Psoas muscle (tissue), 8 donors: ENCODE measurements around the gene NINL. TPM values are rescaled to one million over a fixed set of nuclear protein-coding genes. Genes with fewer than 3 reads are reported as not detected.
"Not testable (repeated sequence)": the region's sequence is repeated elsewhere in the genome, so short reads cannot be mapped to it uniquely, and the experiment has no call there.

Experiments used
- ATAC-seq, 4 donors: fragments of 200-7000 bp; cut with Tn5 transposase; one replicate each; pipeline ENCODE4 v1.9.1; 2020; ENCODE audit warnings: moderate library complexity in 3 of 4, mild to moderate bottlenecking in 2 of 4
- DNase-seq, 2 donors: peaks; one replicate each; pipeline ENCODE4 v3.0.0-alpha.2; 2020
- H3K27ac ChIP-seq: fragments of 200-600 bp; one replicate; pipeline ENCODE4 v1.8.0; 2022
- H3K27me3 ChIP-seq, 3 donors: fragments of 200-600 bp in 1 of 3; one replicate each; pipeline versions ENCODE4 v1.6.1 to v1.8.0; 2013 to 2022; ENCODE audit warnings: low read length in 2 of 3, mild to moderate bottlenecking in 2 of 3, moderate library complexity in 1 of 3; ENCODE audit not compliant: insufficient read depth in 3 of 3
- H3K36me3 ChIP-seq, 2 donors: fragments of 200-600 bp in 1 of 2; one replicate each; pipeline versions ENCODE4 v1.6.1 to v1.8.0; 2013 to 2022; ENCODE audit warnings: low read depth in 1 of 2, mild to moderate bottlenecking in 1 of 2, moderate library complexity in 1 of 2; ENCODE audit not compliant: insufficient read depth in 1 of 2
- H3K4me1 ChIP-seq: fragments of 200-600 bp; one replicate; pipeline ENCODE4 v1.8.0; 2022
- H3K4me3 ChIP-seq: fragments of 200-600 bp; one replicate; pipeline ENCODE4 v1.8.0; 2022; ENCODE audit warnings: mild to moderate bottlenecking
- H3K9me3 ChIP-seq: fragments of 200-600 bp; one replicate; pipeline ENCODE4 v1.8.0; 2022
- CTCF ChIP-seq: fragments of 200-600 bp; IDR thresholded peaks from one replicate; pipeline ENCODE4 v1.8.0; 2022; ENCODE audit warnings: antibody characterized with exemption
- WGBS, 3 donors: extraction: QIAGEN DNeasy Blood & Tissue Kit; methylation state at CpG; one replicate each; pipeline versions ENCODE4 v1.1.6 to v1.1.7; 2013; 5-methylcytosine and 5-hydroxymethylcytosine counted together
- intact Hi-C, 2 donors: fragments of 100-400 bp; cut with DNase I; formaldehyde crosslinking; loops; one replicate each; pipeline versions ENCODE4 v1.11.0 to v1.14.2; 2022
- polyA plus RNA-seq, 3 donors: library from polyadenylated mRNA; stranded (reverse); fragments of 200-250 nt; gene quantifications; one replicate each; pipeline ENCODE4 v1.2.3, GENCODE V29; 2013
- total RNA-seq, 4 donors: library from RNA; stranded (reverse); fragmentation: NEBNext Ultra II Directional in 2 of 4; extraction: Animal tissue kit (Norgen Biotek cat#: 25700) in 2 of 4; gene quantifications; one replicate each; pipeline versions ENCODE4 v1.2.1 to v1.2.4, GENCODE V29; 2021 to 2023
- donor health status: healthy with polysubstance abuse.
- donor health status: DM: no; HTN: no; CAD: no; lungs with moderate emphysema.
- donor health status: Bipolar disorder and iron deficiency.
- donor health status: healthy.
- donor health status: DM: yes; HTN: yes; CAD: no.
- donor health status: DM: no; HTN: no; CAD: no.
- donor health status: DM: no; HTN: no; CAD: no.
- donor health status: DM: yes; HTN: yes; CAD: no.

The NINL gene
- total and polyA plus RNA-seq, 7 donors, result 0.22 to 1.3 (median 0.42) TPM

GRCh38 chr20:25601659-25602058 lies 16.3 kb upstream of the NINL start:
- TF ChIP-seq CTCF, result no peak
- Histone ChIP-seq H3K4me3 (no peak overlapping the region), H3K4me1 (no peaks in the 10 kb centered on the region), H3K27me3 (peaks cover 0 to 8% (median 0%) of the 10 kb centered on the region in 3 donors), H3K9me3 (no peaks in the 10 kb centered on the region), H3K36me3 (no peaks in the 10 kb centered on the region), H3K27ac (no peak overlapping the region)
- ATAC-seq, result no peak
- DNase-seq, result no peak
- whole genome bisulfite sequencing, 3 donors, result 64 to 67% (median 67%) methylated on average over 2 of the region's 2 CpGs
- intact Hi-C loops, result no loop called here

- 57 to 74% (median 71%) methylated on average over 10 of the region's 10 CpGs for WGBS, 3 donors
- no peak overlapping the region for H3K4me3 ChIP-seq
- no peak overlapping the region for H3K27ac ChIP-seq
- H3K4me1 ChIP-seq, result no peaks in the 10 kb centered on the region
- TF ChIP-seq CTCF, result no peak
- DNase-seq, result no peak
- H3K36me3 ChIP-seq, result no peaks in the 10 kb centered on the region
- peaks cover 0 to 8% (median 0%) of the 10 kb centered on the region in 3 donors for H3K27me3 ChIP-seq
- intact Hi-C loops, result no loop called here
- no peak for ATAC-seq
- no peaks in the 10 kb centered on the region for H3K9me3 ChIP-seq
Measured at GRCh38 chr20:25600632-25601031, 15.3 kb upstream of the NINL start.

- TF ChIP-seq CTCF, result no peak
- Histone ChIP-seq H3K27ac (no peak overlapping the region), H3K27me3 (peaks cover 0 to 3% (median 0%) of the 10 kb centered on the region in 3 donors), H3K36me3 (no peaks in the 10 kb centered on the region), H3K9me3 (no peaks in the 10 kb centered on the region), H3K4me1 (no peaks in the 10 kb centered on the region), H3K4me3 (no peak overlapping the region)
- no peak for DNase-seq
- no peak for ATAC-seq
- 60 to 67% (median 63%) methylated on average over 9 of the region's 9 CpGs for WGBS, 3 donors
- intact Hi-C loops, result no loop called here
Measured at GRCh38 chr20:25592135-25592852, 7.0 kb upstream of the NINL start.

- intact Hi-C loops, H3K27ac ChIP-seq, ATAC-seq, H3K9me3 ChIP-seq, DNase-seq, H3K4me3 ChIP-seq, H3K4me1 ChIP-seq, H3K27me3 ChIP-seq, H3K36me3 ChIP-seq: not testable (repeated sequence)
- 69 to 77% (median 75%) methylated on average over 4 of the region's 4 CpGs for WGBS, 3 donors
Measured at GRCh38 chr20:25590778-25591177, 5.4 kb upstream of the NINL start.

GRCh38 chr20:25588491-25588890 lies 3.2 kb upstream of the NINL start:
- DNase-seq (no peak), ATAC-seq (no peak)
- H3K4me3 ChIP-seq, result no peak overlapping the region
- 94 to 98% (median 95%) methylated on average over 7 of the region's 7 CpGs for WGBS, 3 donors
- no peaks in the 10 kb centered on the region for H3K9me3 ChIP-seq
- H3K27me3 ChIP-seq, result peaks cover 0 to 24% (median 11%) of the 10 kb centered on the region in 3 donors
- no peak for TF ChIP-seq CTCF
- H3K36me3 ChIP-seq, result no peaks in the 10 kb centered on the region
- intact Hi-C loops, result no loop called here
- no peak overlapping the region for H3K27ac ChIP-seq
- H3K4me1 ChIP-seq, result no peaks in the 10 kb centered on the region
